Panc1 (cell line): ENCODE data around the gene PFN2.

ENCODE experiments used
- CTCF ChIP-seq: fragments of 450-650 bp; IDR thresholded peaks from 2 replicates; pipeline ENCODE4 v1.5.1; 2017; ENCODE audit warnings: mild to moderate bottlenecking
- POLR2AphosphoS5 ChIP-seq: IDR thresholded peaks from 2 replicates; pipeline ENCODE4 v1.6.1; 2012; ENCODE audit warnings: mild to moderate bottlenecking, low read depth, low read length, moderate library complexity
- REST ChIP-seq, 2 experiments: IDR thresholded peaks; 2 replicates each; pipeline ENCODE4 v1.6.1; 2011 to 2012; ENCODE audit warnings: low read depth in 2 of 2, control low read depth in 1 of 2, low read length in 1 of 2, mild to moderate bottlenecking in 1 of 2, moderate library complexity in 1 of 2; ENCODE audit not compliant: insufficient read depth in 1 of 2

GRCh38 chr3:149933008-149933407, 37.7 kb downstream of the PFN2 start:
- no peak for TF ChIP-seq REST (IDR thresholded peaks at IDR 0.05; ENCODE audit: insufficient read depth in 1 of 2, low read depth in 2 of 2, low read length in 1 of 2)
- no peak for TF ChIP-seq CTCF
- no peak for TF ChIP-seq POLR2AphosphoS5
